HG03354 (cell line): Measurements from ENCODE around the gene CHM.
"Not testable (repeated sequence)": the region's sequence is repeated elsewhere in the genome, so short reads cannot be mapped to it uniquely, and the experiment has no call there.

Source experiments
- ATAC-seq: cut with Tn5 transposase; IDR thresholded peaks from one replicate; pipeline ENCODE4 v1.9.1; 2021; ENCODE audit warnings: mild to moderate bottlenecking; ENCODE audit not compliant: unreplicated experiment, poor library complexity, severe bottlenecking

Gene CHM

DNA sequence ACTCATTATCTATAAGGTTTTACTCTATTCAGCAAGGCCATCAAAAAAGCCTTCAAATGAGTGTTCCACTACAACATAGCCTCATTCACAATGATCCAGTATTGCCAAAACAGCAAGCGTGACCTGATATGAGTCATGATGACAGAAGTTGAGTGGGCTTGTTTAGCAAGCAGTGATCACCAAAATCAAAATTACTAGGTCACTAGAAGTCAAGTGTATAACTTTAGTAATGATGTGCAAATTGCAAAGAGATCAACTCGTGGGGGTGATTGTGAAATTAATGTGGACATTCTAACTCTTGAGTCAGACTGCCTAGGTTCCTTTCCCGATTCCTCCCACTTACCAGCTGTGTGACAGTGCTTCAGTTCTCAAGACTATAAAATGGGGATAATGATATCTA, 124.5 kb downstream of the CHM start:
- no peak for ATAC-seq

DNA sequence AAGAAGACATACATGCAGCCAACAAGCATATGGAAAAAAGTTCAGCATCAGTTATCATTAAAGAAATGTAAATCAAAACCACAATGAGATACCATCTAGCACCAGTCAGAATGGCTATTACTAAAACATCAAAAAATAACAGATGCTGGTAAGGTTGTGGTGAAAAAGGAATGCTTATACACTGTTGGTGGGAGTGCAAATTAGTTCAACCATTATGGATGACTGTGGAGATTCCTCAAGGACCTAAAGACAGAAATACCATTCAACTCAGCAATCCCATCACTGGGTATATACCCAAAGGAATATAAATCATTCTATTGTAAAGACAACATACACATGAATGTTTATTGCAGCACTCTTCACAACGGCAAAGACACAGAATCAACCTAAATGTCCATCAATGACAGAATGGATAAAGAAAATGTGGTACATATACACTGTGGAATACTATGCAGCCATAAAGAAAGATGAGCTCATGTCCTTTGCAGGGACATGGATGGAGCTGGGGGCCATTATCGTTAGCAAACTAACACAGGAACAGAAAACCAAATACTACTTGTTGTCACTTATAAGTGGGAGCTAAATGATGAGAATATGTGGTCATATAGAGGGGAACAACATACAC, 130.6 kb downstream of the CHM start:
- not testable (repeated sequence) for ATAC-seq

DNA sequence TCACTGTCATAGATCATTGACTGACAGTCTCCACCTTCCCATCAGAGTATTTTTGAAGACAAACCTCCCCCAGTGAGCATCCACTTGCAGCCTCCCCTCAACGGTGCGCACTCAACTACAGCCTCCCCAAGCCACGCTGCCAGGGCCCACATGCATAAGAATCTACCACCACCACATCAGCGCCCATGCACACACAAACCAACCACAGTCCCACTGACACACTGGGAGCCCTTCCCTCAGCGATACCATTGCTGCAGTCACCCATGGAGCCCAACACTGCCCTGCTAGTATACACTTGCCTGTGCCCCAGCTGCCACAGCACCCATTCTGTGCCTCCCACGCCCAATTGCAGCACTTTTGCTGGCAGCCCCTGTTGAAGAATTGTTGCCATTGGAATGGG, 132.9 kb downstream of the CHM start:
- ATAC-seq, result no peak

DNA sequence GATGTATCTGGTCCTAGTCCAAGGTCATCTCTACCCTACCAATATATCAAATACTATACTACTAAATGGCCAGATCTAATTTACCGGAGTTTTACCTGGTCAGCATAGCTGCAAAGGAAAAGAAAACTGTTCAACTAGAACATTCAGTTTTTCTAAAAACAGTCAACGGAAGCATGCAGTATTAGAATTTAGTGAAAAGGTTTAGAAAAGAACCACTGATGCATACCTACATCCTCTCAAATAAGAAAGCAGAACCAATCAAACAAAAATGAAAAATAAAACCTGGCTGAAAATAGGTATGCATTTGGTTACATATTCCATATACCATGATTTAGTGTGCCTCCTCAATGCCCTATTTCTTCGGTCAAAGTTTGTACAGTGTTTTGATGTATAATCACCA, 140.0 kb downstream of the CHM start:
- ATAC-seq, result no peak

DNA sequence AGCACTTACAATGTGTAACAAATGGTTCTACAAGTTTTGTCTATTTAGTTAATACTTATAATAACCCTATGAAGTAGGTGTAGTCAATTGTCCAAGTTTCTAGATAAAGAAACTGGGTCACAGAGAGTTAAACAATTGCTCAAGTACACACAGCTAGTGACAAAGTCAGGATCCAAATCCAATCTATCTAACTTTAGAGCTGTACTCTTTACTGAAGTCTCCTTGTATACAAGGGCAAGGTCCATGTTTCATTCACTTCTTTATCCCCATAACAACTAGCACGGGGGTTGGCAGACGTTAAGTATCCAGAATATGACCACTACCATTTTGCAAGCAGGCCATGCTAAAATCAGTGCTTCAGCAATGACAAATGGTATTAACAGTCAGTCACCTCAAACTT, 141.0 kb downstream of the CHM start:
- ATAC-seq, result no peak

DNA sequence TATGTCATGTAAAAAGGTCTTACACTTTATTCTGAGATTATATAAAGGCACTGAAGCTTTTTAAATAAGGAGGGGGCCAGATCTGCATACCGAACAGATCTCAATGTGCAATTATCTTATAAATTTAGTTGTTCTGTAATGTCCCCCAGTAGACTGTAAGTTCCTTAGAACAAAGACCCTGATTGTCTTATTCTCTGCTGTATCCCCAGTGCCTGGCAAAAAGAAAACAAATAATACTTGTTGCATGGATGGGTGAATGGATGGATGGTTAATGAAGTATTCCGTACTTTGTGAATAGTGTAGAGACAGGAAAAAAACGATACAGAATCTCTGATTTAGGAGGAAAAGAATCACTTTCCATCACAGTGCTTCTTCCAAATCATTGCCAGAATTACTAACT, 141.5 kb downstream of the CHM start:
- ATAC-seq, result no peak

DNA sequence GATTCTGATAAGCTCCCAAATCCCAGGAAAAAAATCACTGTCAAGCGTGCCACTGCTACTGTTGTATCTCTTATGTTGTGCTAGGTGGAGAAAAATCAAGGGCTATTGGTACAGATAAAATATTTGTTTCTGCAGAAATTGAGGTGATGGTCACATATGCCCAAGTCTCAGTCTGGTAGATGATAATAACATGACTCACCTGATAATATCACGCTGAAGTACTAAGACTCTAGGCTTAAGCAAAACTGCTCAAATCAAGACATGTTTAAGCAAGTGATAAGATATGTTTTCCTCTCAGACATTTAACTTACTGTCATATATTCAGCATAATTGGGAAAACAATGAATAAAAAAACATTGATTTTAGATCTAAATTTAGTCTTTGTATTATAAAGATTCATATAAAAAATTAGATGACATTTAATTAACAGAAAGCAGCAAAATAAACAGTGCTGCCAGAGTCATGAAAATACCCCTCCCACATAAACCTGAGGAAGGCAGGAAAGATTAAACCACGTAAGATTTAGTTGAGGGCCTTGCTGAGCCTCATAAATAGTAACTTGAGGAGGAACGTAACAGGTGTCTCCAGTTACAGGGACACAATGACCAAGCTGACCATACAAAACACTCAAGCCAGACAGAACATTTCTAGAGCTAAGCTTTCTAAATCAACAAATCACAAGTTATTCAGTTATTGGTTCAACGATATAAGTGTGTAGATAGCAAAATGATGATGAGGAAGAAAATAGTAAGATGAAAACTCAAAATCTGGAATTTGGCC, 143.5 kb downstream of the CHM start:
- no peak for ATAC-seq

DNA sequence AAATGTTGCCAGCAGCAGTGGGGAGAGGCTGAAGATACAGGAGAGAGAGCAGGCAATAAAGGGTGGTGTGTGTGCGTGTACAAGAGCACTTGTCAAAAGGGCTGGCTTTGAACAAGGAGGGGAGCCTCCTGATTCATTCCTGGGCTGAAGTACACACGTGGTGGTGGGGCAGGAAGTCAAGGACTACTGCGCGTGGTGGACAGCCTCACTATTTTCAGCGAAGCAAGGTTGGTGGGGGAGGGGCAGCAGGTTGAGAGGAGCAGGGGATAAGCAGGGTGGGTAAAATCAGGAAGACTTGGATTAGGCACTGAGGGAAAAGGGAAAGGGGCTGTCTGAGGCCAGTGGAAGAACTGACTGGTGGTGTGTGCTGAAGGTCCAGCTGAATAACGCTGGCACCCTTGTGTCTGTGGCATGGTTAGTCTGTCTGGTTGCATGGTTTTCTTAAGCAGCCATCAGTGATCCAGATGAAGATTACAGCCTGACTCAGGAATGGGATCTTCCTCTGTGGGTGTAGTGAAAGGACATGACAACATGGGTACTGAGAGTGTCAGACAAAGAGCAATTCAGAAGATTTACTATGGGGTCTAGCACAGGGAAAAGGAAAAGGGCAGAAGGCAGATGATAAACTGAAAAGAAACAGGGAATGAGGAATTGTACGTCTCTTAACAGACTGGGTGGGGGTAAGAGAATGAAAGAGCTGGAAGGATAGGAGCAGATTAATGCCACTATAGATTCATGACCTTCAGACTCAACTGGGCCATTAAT, 149.8 kb downstream of the CHM start:
- ATAC-seq, result no peak

DNA sequence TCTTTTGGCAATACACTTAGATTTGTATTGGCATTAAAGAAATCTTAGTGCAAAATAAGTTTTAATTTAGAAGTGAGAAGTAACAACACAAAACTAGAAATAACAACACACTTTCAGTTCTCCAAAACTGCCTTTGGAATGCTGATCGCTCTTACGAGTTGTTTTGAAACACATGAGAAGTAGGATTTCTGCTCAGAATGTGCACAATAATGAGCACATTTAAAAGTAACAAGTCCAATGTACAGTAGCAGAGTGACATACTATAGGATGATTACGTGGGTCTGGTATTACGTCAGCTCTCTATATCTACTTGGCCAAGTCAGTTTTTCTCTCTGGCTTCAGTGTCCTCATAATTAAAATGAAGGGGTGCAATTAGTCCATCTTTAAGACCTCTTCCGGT, 164.8 kb downstream of the CHM start:
- no peak for ATAC-seq

DNA sequence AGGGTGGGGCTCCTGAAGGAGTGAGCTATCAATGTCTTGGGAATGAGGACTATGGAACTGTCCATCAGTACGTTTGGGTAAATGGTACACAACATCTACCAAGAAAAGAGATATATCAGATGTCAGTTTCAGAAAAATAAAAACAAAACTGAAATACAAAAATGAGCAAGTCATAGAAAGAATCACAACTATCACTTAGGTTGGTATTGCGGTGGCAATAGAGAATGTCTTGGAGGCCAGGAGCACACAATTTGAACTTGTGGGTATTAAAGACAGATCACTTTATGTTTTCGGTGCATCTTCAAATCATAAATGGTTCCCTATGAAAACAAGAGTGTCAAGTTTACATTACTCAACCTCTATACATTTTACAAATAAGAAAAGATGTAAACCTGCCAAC, 176.8 kb downstream of the CHM start:
- ATAC-seq, result no peak

DNA sequence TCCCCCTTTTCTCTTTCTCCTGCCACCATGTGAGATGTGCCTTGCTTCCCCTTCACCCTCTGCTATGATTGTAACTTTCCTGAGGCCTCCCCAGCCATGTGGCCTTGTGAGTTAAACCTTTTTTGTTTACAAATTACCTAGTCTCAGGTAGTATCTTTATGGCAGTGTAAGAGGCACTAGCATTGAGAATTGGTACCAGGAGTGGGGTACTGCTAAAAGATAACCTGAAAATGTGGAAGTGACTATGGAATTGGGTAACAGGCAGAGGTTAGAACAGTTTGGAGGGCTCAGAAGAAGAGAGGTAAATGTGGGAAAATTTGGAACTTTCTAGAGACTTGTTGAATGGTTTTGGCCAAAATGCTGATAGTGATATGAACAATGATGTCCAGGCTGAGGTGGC, 182.0 kb downstream of the CHM start:
- ATAC-seq, result no peak

DNA sequence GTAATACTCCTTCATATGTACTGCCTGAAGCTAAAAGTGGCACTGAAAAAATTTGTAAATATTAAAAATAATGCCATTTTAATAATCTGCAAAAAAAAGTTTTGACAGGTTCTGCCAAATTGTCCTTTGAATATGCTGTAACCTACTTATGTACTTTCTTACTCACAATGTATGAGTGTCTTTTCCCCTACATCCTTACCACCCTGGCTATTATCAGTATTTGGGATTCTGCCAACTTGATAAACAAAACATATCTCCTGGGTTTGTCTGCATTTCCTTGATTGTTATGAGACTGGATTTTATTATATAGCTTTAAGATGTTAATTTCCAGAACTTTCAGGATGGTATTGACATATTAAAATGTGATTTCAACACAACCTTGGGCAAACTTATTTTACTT, 187.9 kb downstream of the CHM start:
- ATAC-seq, result no peak

DNA sequence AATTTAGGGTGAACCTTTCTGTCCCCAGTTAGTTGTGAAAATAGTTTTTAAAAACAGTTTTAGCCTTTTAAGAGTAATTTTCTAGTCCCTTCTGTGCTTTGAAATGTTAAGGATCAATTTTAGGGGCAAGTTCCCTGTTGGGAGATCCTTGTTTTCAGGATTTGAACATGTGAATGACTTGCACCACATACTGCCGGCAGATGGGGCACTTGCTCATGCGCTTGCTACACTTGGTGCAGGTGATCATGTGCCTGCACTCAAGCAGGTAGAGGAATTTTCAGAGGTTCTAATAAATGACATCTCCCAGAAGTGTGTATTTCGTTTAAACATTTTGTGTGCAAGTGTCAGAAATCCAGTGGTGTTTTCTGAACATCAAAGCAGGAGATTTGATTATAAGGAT, 195.9 kb downstream of the CHM start:
- no peak for ATAC-seq

DNA sequence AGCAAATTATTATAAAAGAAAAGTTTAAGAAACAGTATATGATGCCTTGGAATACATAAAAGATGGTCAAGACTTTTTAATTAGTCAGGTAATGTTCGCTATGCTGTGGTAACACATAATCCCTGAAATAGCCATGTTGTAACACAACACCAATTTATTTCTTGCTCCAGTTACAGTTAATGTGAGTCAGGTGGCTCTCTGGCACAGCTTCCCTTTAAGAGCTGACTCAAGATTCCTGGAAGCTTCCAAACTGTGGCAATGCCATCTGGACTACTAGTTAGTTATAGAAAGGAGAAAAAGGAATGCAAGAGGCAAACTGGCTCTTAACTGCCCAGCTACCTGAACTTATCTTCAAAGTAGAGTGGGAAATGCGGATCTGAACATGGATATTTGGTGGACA, 210.5 kb downstream of the CHM start:
- no peak for ATAC-seq

DNA sequence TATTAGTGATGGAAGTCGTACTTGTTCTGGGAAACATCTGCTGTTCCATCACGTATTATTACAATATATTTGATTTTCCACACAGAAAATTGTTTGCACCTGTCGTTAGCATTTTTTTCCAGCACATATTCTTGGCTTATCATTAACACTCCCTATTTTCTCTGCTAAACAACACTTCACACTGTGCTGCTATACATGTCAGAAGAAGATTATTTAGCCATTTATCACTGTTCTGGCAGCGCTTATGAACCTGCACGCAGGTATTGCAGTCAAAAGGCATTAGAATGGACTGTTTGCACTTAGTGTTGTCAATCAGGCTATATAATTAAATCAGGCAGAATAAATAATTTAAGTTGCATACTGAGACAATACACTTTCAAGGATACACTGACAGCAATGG, 218.6 kb downstream of the CHM start:
- ATAC-seq, result no peak

DNA sequence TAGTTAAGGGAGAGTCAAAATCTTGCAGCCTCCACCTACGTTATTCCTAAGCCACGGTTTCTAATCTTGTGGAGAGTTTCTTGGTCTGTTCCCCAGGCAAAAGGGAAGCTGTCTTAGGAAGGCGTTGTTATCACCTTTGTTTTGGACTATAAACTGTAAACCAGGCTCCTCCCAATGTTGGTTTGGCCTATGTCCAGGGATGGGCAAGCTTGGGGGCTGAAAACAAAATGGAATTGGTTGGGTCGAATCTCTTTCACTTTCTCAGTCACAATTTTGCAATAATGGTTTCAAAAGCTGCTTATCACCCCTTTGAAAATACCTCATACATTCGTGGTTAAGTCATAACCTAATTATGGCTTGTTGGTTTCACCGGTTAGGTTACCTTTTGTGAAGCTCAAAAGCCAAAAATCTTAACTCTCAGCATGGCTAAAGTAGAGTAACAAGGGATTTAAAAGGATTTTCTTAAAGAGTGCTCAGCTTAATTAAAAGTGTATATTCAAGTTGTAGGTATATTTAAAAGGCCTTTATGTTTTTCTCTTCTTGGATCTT, 232.1 kb downstream of the CHM start:
- ATAC-seq, result no peak
